Myometrial cell (primary cell): Measurements from ENCODE around the gene ECI1. TPM values are rescaled to one million over a fixed set of nuclear protein-coding genes. Genes with fewer than 3 reads are reported as not detected.

Source experiments
- total RNA-seq: library from RNA; depleted of rRNA; stranded (reverse); fragments of >200 nt; gene quantifications from 2 replicates; pipeline ENCODE4 v1.2.3, GENCODE V29; 2015

Gene ECI1, protein sequence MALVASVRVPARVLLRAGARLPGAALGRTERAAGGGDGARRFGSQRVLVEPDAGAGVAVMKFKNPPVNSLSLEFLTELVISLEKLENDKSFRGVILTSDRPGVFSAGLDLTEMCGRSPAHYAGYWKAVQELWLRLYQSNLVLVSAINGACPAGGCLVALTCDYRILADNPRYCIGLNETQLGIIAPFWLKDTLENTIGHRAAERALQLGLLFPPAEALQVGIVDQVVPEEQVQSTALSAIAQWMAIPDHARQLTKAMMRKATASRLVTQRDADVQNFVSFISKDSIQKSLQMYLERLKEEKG
- total RNA-seq, result 51.6 and 62.3 TPM in 2 replicates

GRCh38 chr16:2251296-2252111 is at the start of gene ECI1:
Gene ECI1 (minus strand): TSS chr16:2251587. CDS start chr16:2251566, 21 bp downstream.

DNA sequence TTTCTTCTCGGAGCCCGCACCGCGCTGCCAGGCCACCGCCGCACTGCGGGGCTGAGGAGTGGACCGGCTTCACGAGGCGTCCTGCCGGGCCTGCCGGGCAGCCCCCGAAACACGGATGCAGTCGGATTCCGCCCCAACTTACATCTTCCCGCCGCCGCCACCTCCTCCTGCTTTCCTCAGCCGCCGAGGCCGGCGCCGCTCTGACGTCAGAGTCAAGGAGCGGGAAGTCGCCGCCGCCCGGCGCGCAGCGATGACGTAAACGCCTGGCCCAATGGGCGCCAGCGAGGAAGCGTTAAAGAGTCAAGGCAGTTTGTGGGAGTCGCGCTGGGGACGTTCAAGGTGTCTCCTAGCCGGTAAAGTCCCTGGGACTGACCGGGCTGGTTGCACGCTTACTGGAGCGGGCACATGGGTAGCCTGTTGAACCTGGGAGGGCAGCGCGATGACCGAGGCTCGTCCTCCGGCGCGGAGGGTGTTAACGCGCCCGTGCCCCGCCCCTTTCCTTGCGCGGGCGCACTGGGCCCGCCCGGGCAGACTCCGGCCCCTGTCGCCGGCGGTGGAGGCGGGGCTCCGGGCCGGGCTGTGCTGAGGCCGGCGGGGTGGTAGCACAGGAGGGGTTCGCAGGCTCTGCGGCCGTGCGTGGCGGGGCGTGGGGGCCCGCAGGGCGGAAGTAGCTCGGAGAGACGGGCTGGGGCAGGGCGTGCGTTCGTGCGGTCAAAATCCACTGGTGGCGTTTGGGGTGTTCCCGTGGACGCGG is 16.7 kb upstream of the ECI1 start, which contains the start of gene RNPS1:
Gene RNPS1, minus strand, starts transcription at position 214 of the 754 bp plus-strand sequence. CDS start 3,483 bp downstream, outside the sequence.

GRCh38 chr16:2236337-2237101 is 14.9 kb downstream of the ECI1 start, which contains the start of gene DNASE1L2:
Gene DNASE1L2 (plus strand): TSS chr16:2236444. CDS start chr16:2236817, 373 bp downstream.

DNA sequence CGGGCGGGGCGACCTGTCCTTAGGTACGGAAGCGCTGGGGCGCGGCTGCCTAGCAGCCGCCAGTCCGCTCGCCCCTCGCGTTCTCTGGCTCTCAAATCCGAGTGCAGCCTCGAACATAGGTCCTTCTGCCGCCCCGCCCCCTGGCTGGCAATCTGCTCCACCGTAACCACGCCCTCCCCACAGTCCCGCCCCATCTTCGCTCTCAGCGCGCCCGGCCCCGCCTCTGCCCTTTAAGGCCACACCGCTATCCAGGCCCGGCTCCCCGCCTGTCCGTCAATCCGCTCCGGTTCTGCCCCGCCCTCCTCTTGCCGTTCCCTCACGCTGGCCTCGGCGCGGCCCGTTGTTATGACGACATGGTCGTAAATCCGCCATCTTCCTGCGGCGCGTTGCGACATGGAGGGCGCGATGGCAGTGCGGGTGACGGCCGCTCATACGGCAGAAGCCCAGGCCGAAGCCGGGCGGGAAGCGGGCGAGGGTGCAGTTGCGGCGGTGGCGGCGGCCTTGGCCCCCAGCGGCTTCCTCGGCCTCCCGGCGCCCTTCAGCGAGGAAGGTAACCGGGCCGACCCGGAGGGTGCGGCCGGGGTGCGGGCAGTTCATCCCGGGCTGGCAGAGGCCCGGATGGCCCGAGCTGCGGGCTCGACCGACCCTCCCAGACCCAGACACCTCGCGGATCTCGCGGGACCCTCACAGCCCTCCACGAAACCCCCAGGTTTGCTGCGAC is 28.0 kb downstream of the ECI1 start, which contains the start of gene E4F1:
Gene E4F1, plus strand, starts transcription at position 371 of the 721 bp plus-strand sequence. Its CDS starts 23 bp downstream, at position 394.

DNA sequence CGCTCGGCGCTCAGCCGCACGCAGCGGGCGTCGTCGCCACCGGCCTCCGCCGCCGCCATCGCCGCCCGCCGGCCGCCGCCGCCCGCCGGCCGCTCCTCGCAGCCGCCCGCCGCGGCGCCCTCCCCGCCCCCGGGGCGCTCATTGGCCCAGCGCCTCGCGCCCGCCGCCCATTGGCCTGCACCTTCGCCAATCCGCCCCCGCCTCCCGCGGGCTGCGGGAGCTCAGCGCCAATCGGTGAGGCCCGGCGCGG is 36.7 kb downstream of the ECI1 start, which contains the start of gene PGP:
Gene PGP, minus strand, starts transcription at position 122 of the 250 bp plus-strand sequence. Its CDS starts 63 bp downstream, at position 59.

GRCh38 chr16:2210386-2211365 is 40.7 kb downstream of the ECI1 start, which contains the start of gene BRICD5:
Gene BRICD5 (minus strand): TSS chr16:2210863. CDS start chr16:2210833, 30 bp downstream.

DNA sequence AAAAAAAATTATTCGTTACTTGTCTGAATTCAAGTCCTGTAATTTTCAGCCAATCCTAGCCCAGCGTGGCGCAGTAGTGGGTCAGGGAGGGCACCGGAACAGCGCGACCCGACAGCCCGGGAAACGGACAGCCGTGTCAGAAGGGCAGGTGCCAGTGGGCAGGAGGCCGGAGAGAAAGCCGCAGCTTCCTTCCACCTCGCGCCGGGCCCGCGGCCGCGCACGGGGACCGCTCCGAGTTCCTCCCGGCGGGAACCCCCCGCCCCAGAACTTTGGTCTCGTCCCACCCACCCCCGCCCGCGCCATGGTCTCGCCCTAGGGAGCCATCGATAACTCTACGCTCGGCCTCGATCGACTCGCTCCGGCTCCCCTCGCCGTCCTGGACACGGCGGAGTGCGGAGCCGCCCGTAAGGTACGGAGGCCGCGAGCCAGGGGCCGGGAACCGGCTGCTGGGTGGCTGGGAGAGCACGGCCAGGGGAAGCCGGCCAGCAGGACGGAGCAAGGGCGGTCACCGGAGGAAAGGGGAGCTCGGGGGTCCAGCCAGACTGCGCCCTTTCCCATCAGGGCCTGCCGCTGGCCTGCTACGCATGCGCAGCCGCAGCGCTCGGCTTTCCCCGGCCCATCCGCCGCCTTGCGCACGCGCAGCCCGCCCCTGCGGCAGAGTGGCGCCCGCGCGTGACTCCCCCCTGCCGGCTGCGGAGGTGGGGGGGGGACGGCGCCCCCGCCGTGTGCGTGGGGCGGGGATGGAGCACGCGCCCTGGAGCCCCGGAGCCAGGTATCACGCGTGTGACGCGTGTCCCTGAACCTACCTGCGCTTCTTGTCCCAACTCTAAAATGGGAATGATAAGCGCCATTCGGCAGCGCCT is 46.1 kb downstream of the ECI1 start, which contains the start of gene MLST8:
Gene MLST8, plus strand, starts transcription at position 351 of the 863 bp plus-strand sequence. CDS start 632 bp downstream, outside the sequence.

DNA sequence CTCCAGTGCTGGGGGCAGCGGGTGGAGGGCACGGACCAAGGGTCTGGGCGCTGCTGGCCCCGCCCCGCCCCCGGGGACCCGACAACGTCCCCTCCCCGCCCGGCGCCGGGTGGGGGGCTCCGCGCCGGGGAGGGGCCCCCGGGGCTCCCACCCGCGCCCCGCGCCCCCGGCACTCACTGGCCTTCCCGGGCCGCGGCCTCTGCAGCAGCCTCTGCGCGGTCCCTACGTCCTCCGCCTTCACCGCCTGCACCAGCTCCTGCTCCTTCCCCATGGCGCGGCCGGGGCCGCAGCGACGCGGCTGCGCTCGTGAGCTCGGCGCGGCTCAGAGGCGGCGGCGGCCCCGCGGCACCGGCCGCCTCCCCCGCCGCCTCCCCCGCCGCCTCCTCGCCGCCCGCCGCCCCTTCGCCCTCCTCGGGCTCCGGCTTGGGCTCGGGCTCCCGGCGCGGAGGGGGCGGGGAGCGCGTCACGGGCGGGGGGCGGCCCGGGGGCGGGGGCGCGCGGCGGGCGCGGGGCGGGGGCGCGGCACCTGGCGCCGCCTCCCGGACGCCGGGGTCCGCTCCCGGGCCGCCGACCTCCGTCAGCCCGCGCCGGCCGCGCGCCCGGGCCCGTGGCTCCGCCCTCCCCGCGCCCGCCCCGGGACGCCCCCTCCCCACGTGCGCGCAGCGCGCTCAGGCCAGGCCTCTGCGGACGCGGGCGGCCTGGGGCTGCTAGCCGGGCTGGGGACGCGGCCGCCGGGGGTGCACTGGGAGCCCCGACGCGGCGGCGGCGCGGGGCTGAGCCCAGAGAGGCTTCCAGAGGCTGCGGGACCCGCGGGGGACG is 55.0 kb downstream of the ECI1 start, which contains the start of gene CASKIN1:
Gene CASKIN1, minus strand, starts transcription at position 444 of the 819 bp plus-strand sequence. Its CDS starts 173 bp downstream, at position 271.

Other genes starting within 250 kb of the ECI1 start
- gene ZNF598, start 241.8 kb downstream of the ECI1 start, total RNA-seq, result 41.8 and 43.2 TPM in 2 replicates
- 1.4 and 4.3 TPM in 2 replicates for gene NPW, start 231.8 kb downstream of the ECI1 start, total RNA-seq
- gene NHERF2, start 224.7 kb downstream of the ECI1 start, total RNA-seq, result 62.9 and 94.0 TPM in 2 replicates
- gene NTHL1, start 203.8 kb downstream of the ECI1 start, total RNA-seq, result 27.6 and 51.3 TPM in 2 replicates
- gene TSC2, start 203.6 kb downstream of the ECI1 start, total RNA-seq, result 30.8 and 63.1 TPM in 2 replicates
- 109 and 147 TPM in 2 replicates for gene PKD1, start 115.7 kb downstream of the ECI1 start, total RNA-seq
- 1.4 and 2.3 TPM in 2 replicates for gene RAB26, start 103.0 kb downstream of the ECI1 start, total RNA-seq
- 84.5 and 106 TPM in 2 replicates for gene TRAF7, start 95.8 kb downstream of the ECI1 start, total RNA-seq
- 0.18 TPM in 1 of 2 replicates, not detected in the other for gene CASKIN1, start 55.0 kb downstream of the ECI1 start, total RNA-seq
- 42.9 and 54.2 TPM in 2 replicates for gene MLST8, start 46.1 kb downstream of the ECI1 start, total RNA-seq
- under 0.01 and 2.3 TPM in 2 replicates for gene BRICD5, start 40.7 kb downstream of the ECI1 start, total RNA-seq
- gene PGP, start 36.7 kb downstream of the ECI1 start, total RNA-seq, result 25.7 and 29.1 TPM in 2 replicates
- gene E4F1, start 28.0 kb downstream of the ECI1 start, total RNA-seq, result 24.5 and 26.2 TPM in 2 replicates
- gene DNASE1L2, start 15.1 kb downstream of the ECI1 start, total RNA-seq, result 0.18 and 5.5 TPM in 2 replicates
- 136 and 148 TPM in 2 replicates for gene RNPS1, start 16.5 kb upstream of the ECI1 start, total RNA-seq
- gene ABCA3, start 89.1 kb upstream of the ECI1 start, total RNA-seq, result 0.18 TPM in 1 of 2 replicates, not detected in the other
- gene CCNF, start 177.9 kb upstream of the ECI1 start, total RNA-seq, result 23.4 and 25.2 TPM in 2 replicates
- gene TEDC2, start 208.5 kb upstream of the ECI1 start, total RNA-seq, result 10.8 and 28.8 TPM in 2 replicates
- gene NTN3, start 219.7 kb upstream of the ECI1 start, total RNA-seq, result 0.35 TPM in 1 of 2 replicates, not detected in the other
- gene TBC1D24, start 223.5 kb upstream of the ECI1 start, total RNA-seq, result 13.8 and 15.6 TPM in 2 replicates